Measurements from ENCODE around the gene COX4I2.
A peak's percentile ranks its signal among the peaks of the same experiment; 100 is the strongest.

GRCh38 chr20:31667315-31668285, 29.9 kb downstream of the COX4I2 start:
- TF ChIP-seq REST (IDR thresholded peaks at IDR 0.05; ENCODE audit: insufficient replicate concordance, low read depth) (no peak), CTCF (IDR thresholded peaks at IDR 0.05; ENCODE audit: insufficient read depth, low read length) (no peak), POLR2AphosphoS5 (IDR thresholded peaks at IDR 0.05; ENCODE audit: low read depth) (0 out of 2 replicates have a peak, but pooled peaks have one; percentile 25), SPI1 (IDR thresholded peaks at IDR 0.05; ENCODE audit: borderline replicate concordance, low read depth) (peak; percentile 67; the same call in 1 of the 2 replicates)

All from HL-60 (cell line).